Astrocyte (in vitro differentiated cells and primary cell): Measurements from ENCODE around the gene C8A.

ENCODE experiments used
- EZH2 ChIP-seq: IDR thresholded peaks from 2 replicates; pipeline ENCODE4 v1.6.1; 2012; ENCODE audit warnings: mild to moderate bottlenecking, low read length, inconsistent platforms; ENCODE audit not compliant: insufficient read depth
- TF ChIP-seq, protein P1 (sequence below): IDR thresholded peaks from 2 replicates; pipeline ENCODE4 v1.5.1; 2011; ENCODE audit warnings: low read depth, mild to moderate bottlenecking, inconsistent platforms, low read length, moderate library complexity; ENCODE audit not compliant: insufficient read depth

DNA sequence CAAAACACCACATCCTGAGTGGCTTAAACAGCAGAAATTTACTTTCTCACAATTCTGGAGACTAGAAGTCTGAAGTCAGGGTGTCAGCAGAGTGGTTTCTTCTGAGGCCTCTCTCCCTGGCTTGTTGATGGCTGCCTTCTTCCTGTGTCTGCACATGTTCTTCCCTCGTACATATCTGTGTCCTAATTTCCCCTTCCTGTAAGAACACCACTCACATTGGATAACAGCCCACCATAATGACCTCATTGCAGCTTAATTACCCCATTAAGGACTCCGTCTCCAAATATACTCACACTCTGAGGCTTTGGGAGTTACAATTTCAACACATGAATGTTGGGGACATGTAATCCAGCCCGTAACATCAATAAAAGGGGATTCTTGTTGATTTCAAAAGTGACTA, 23.4 kb downstream of the C8A start:
- TF ChIP-seq, protein P1, sequence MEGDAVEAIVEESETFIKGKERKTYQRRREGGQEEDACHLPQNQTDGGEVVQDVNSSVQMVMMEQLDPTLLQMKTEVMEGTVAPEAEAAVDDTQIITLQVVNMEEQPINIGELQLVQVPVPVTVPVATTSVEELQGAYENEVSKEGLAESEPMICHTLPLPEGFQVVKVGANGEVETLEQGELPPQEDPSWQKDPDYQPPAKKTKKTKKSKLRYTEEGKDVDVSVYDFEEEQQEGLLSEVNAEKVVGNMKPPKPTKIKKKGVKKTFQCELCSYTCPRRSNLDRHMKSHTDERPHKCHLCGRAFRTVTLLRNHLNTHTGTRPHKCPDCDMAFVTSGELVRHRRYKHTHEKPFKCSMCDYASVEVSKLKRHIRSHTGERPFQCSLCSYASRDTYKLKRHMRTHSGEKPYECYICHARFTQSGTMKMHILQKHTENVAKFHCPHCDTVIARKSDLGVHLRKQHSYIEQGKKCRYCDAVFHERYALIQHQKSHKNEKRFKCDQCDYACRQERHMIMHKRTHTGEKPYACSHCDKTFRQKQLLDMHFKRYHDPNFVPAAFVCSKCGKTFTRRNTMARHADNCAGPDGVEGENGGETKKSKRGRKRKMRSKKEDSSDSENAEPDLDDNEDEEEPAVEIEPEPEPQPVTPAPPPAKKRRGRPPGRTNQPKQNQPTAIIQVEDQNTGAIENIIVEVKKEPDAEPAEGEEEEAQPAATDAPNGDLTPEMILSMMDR, result no peak
- TF ChIP-seq EZH2, result no peak
